ENCODE data around the gene CKAP4.

The CKAP4 gene

GRCh38 chr12:106243620-106244019, 4.2 kb downstream of the CKAP4 start:
- DNase-seq (ENCODE audit: insufficient read length, low spot score) (no peak), FAIRE-seq (no peak)

- FAIRE-seq: no peak
- no peak for DNase-seq (ENCODE audit: insufficient read length, low spot score)
Observed at GRCh38 chr12:106240821-106241220, 7.0 kb downstream of the CKAP4 start.

DNA sequence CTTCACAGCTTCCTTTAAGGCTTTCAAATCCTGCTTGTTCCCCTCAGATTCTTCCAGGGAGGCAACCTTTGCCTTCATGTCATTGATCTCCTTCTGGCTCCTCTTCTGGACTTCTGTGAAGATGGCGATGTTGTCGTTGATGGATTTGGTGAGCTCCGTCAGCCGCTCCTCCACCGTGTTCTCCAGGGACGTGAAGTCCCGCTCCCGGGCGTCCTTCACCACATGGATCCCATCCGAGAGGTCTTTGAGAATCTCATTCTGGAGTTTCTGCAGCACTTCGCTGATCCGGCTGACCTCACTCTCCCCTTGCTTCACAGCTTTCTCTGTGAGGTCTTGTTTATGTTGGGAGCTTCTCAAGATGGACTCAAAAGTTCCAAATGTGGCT, 7.9 kb downstream of the CKAP4 start:
- no peak for DNase-seq (ENCODE audit: insufficient read length, low spot score)
- no peak for FAIRE-seq

DNA sequence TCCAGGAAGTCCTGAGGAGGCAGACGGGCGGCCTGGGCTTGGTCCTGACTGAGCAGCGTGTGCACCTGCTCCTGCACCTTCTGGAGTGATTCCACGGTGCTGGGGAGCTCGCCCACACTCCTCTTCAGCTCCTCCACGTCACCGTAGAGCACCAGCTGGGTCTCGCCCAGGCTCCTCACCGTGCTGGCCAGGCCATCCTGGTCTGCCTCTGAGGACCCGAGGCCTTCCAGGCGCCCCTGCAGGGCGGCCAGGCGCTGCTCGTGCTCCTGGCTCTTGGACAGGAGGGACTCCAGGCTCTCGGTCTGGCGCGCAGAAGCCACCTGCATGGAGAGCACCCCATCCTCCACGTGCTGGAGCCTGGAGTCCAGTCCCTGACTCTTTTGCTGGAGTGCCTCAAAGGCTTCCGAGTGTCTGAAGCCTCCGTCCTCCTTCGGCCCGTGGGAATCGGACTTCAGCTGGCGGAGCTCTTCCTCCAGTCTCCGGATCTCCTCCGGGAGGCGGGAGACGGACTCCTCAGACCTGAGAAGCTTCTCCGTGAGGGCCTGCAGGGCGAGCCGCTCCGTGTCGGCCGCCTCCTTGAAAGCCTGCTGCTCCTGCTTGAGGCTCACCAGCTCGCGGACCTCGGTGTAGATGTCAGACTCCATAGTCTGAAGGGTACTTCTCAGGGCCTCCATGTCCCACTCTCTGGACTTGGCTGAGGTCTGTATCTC, 8.4 kb downstream of the CKAP4 start:
- FAIRE-seq (no peak), DNase-seq (ENCODE audit: insufficient read length, low spot score) (no peak)

GRCh38 chr12:106238146-106238545, 9.7 kb downstream of the CKAP4 start:
- FAIRE-seq (no peak), DNase-seq (ENCODE audit: insufficient read length, low spot score) (no peak)

- FAIRE-seq (no peak), DNase-seq (ENCODE audit: insufficient read length, low spot score) (no peak)
Observed at GRCh38 chr12:106235770-106236169, 12.1 kb downstream of the CKAP4 start.

DNA sequence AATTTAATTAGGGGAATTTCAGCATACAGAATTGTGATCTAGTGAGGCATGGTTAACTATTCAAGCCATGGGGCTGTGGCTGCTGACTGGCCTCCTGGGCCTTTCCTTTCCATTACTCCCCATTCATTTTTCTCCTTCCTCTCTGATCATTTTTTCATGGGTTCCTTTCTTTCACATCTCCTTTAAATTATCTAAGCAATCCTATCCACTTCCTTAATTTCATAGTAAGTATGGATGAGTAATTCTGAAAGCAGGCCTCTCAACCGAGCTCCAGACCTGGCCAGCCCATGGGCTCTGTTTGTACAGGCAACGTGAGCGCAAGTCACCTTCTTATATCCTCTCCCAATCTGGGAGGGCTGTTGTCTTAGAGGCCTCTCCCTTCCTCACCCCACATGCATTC, 13.4 kb downstream of the CKAP4 start:
- FAIRE-seq (no peak), DNase-seq (ENCODE audit: insufficient read length, low spot score) (no peak)

GRCh38 chr12:106233011-106233410, 14.8 kb downstream of the CKAP4 start:
- DNase-seq (ENCODE audit: insufficient read length, low spot score): no peak
- FAIRE-seq: no peak

- DNase-seq (ENCODE audit: insufficient read length, low spot score): no peak
- FAIRE-seq: no peak
Observed at GRCh38 chr12:106229036-106229591, 18.7 kb downstream of the CKAP4 start.

GRCh38 chr12:106228320-106228710, 19.5 kb downstream of the CKAP4 start:
- FAIRE-seq: no peak

DNA sequence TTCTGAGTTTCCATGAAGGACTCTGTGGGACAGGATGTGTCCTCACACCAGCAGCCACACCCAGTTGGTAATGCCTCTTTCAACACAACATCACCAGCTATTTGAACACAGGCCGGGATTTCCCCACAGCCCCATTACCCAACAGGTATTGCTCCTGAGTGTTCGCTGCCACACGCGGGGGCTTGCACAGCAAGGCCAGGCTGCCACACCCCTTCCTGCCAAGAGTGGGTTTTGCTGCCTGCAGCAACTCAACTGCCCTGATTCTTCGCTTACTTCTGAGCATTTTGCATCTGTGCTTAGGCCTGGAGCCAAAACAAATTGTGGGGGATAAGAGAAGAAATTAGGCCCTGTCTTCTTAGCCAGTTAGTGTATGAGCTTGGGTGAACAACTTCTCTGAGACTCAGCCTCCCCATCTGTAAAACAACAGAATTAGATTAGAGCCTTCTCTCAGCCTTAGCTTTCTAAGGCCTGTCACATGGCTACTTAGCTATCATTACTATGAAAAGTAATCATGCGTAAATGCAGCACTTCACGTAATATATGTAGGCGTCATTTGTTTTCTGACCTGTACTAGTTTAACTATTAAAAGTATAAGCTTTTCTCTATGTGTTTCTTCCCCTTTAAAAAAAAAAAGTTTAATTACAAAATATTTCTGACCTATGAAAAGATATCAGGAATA, 20.0 kb downstream of the CKAP4 start:
- FAIRE-seq (no peak), DNase-seq (ENCODE audit: insufficient read length, low spot score) (no peak)

More at GRCh38 chr12:106228320-106228710, 19.5 kb downstream of the CKAP4 start:
- DNase-seq (ENCODE audit: insufficient read length, low spot score): no peak

- peak; percentile 78 for FAIRE-seq
- DNase-seq (ENCODE audit: insufficient read length, low spot score): peak; percentile 58
Observed at GRCh38 chr12:106226884-106227640, 20.8 kb downstream of the CKAP4 start.

- FAIRE-seq: no peak
- no peak for DNase-seq (ENCODE audit: insufficient read length, low spot score)
Observed at GRCh38 chr12:106224355-106224706, 23.5 kb downstream of the CKAP4 start.

- peak; percentile 76 for DNase-seq (ENCODE audit: insufficient read length, low spot score)
- peak; percentile 71 for FAIRE-seq
Observed at GRCh38 chr12:106223485-106224354, 24.1 kb downstream of the CKAP4 start.

- FAIRE-seq (no peak), DNase-seq (ENCODE audit: insufficient read length, low spot score) (no peak)
Observed at GRCh38 chr12:106220536-106220935, 27.3 kb downstream of the CKAP4 start.

GRCh38 chr12:106219043-106219442, 28.8 kb downstream of the CKAP4 start:
- DNase-seq (ENCODE audit: insufficient read length, low spot score) (no peak), FAIRE-seq (no peak)

DNA sequence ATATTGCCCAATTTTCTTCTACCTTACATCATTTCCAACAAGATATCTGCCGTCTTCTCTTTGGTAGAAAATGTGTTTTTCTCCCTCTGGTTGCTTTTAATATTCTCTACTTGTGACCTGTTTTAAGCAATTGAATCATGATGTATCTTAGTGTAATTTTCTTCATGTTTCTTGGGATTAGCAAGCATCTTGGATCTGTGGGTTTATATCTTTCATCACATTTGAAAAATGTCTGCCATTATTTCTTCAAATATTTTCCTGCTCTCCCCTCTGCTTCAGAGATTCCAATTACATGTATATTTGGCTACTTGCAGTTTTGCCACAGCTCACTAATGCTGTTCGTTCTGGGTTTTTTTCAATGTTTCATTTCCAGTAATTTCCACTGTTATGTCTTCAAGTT, 30.1 kb downstream of the CKAP4 start:
- FAIRE-seq: no peak
- DNase-seq (ENCODE audit: insufficient read length, low spot score): no peak

- FAIRE-seq: no peak
- DNase-seq (ENCODE audit: insufficient read length, low spot score): no peak
Observed at GRCh38 chr12:106214571-106214970, 33.2 kb downstream of the CKAP4 start.

- DNase-seq (ENCODE audit: insufficient read length, low spot score) (no peak), FAIRE-seq (no peak)
Observed at GRCh38 chr12:106213662-106214061, 34.2 kb downstream of the CKAP4 start.

- FAIRE-seq (no peak), DNase-seq (ENCODE audit: insufficient read length, low spot score) (no peak)
Observed at GRCh38 chr12:106211973-106212372, 35.8 kb downstream of the CKAP4 start.
